H9 (cell line): Measurements from ENCODE around the gene MGMT. TPM values are rescaled to one million over a fixed set of nuclear protein-coding genes. Genes with fewer than 3 reads are reported as not detected.

Source experiments
- DNase-seq: peaks from one replicate; pipeline ENCODE4 v3.0.0-alpha.2; 2017
- H2AFZ ChIP-seq: one replicate; pipeline ENCODE4 v1.6.1; 2013; ENCODE audit warnings: mild to moderate bottlenecking, low read length, control low read depth, moderate library complexity
- H2AK5ac ChIP-seq: 2 replicates; pipeline ENCODE4 v1.6.1; 2013; ENCODE audit warnings: low read length, control low read depth, mixed read lengths; ENCODE audit not compliant: insufficient read length
- H2BK120ac ChIP-seq: one replicate; pipeline ENCODE4 v1.6.1; 2013; ENCODE audit warnings: low read depth, mild to moderate bottlenecking, low read length, control low read depth, inconsistent platforms; ENCODE audit not compliant: poor library complexity, severe bottlenecking
- H2BK12ac ChIP-seq: 2 replicates; pipeline ENCODE4 v1.6.1; 2013; ENCODE audit warnings: low read length, control low read depth, mixed read lengths, low read depth; ENCODE audit not compliant: insufficient read length
- H2BK15ac ChIP-seq: 2 replicates; pipeline ENCODE4 v1.6.1; 2013; ENCODE audit warnings: low read depth, low read length, control low read depth
- H2BK20ac ChIP-seq: one replicate; pipeline ENCODE4 v1.6.1; 2013; ENCODE audit warnings: low read depth, mild to moderate bottlenecking, low read length, control low read depth, inconsistent platforms; ENCODE audit not compliant: poor library complexity, severe bottlenecking
- H2BK5ac ChIP-seq: 2 replicates; pipeline ENCODE4 v1.6.1; 2013; ENCODE audit warnings: low read length, control low read depth, mixed read lengths; ENCODE audit not compliant: insufficient read length
- H3K14ac ChIP-seq: 2 replicates; pipeline ENCODE4 v1.6.1; 2013; ENCODE audit warnings: low read length, control low read depth; ENCODE audit not compliant: insufficient read depth
- H3K18ac ChIP-seq: 2 replicates; pipeline ENCODE4 v1.6.1; 2013; ENCODE audit warnings: low read depth, mild to moderate bottlenecking, mixed read lengths, low read length, control low read depth; ENCODE audit not compliant: insufficient read length
- H3K23ac ChIP-seq: 2 replicates; pipeline ENCODE4 v1.6.1; 2013; ENCODE audit warnings: low read length, control low read depth, mixed read lengths, low read depth; ENCODE audit not compliant: insufficient read length
- H3K23me2 ChIP-seq: 2 replicates; pipeline ENCODE4 v1.6.1; 2013; ENCODE audit warnings: low read depth, mild to moderate bottlenecking, mixed read lengths, low read length, control low read depth; ENCODE audit not compliant: insufficient read length, poor library complexity, severe bottlenecking
- H3K27ac ChIP-seq: 2 replicates; pipeline ENCODE4 v1.5.1; 2013; ENCODE audit warnings: low read length, control low read depth, mixed read lengths, low read depth; ENCODE audit not compliant: insufficient read length
- H3K27me3 ChIP-seq: 2 replicates; pipeline ENCODE4 v1.6.1; 2013; ENCODE audit warnings: low read length, control low read depth, inconsistent platforms; ENCODE audit not compliant: insufficient read depth
- H3K4ac ChIP-seq: 2 replicates; pipeline ENCODE4 v1.6.1; 2013; ENCODE audit warnings: low read depth, mild to moderate bottlenecking, control low read depth, inconsistent platforms, low read length, moderate library complexity
- H3K4me1 ChIP-seq: 2 replicates; pipeline ENCODE4 v1.6.1; 2013; ENCODE audit warnings: low read length, control low read depth, inconsistent platforms; ENCODE audit not compliant: insufficient read depth
- H3K4me2 ChIP-seq: 2 replicates; pipeline ENCODE4 v1.6.1; 2013; ENCODE audit warnings: low read length, control low read depth, mixed read lengths; ENCODE audit not compliant: insufficient read length, insufficient read depth
- H3K56ac ChIP-seq: 2 replicates; pipeline ENCODE4 v1.6.1; 2013; ENCODE audit warnings: low read depth, mild to moderate bottlenecking, mixed read lengths, low read length, control low read depth; ENCODE audit not compliant: insufficient read length
- H3K79me1 ChIP-seq: 2 replicates; pipeline ENCODE4 v1.6.1; 2013; ENCODE audit warnings: low read depth, mild to moderate bottlenecking, moderate library complexity, low read length, control low read depth, inconsistent platforms; ENCODE audit not compliant: insufficient read depth, poor library complexity, severe bottlenecking
- H3K79me2 ChIP-seq: 2 replicates; pipeline ENCODE4 v1.6.1; 2013; ENCODE audit warnings: low read length, control low read depth, inconsistent platforms; ENCODE audit not compliant: insufficient read depth
- H3K9ac ChIP-seq: 2 replicates; pipeline ENCODE4 v1.6.1; 2013; ENCODE audit warnings: low read length, control low read depth, mixed read lengths; ENCODE audit not compliant: insufficient read length; ENCODE audit errors: extremely low read depth
- H3K9me3 ChIP-seq: one replicate; pipeline ENCODE4 v1.6.1; 2013; ENCODE audit warnings: low read depth, low read length, inconsistent platforms; ENCODE audit not compliant: control insufficient read depth
- H3T11ph ChIP-seq: one replicate; pipeline ENCODE4 v1.6.1; 2013; ENCODE audit warnings: mild to moderate bottlenecking, low read length, control low read depth, inconsistent platforms
- H4K20me1 ChIP-seq: one replicate; pipeline ENCODE4 v1.6.1; 2013; ENCODE audit not compliant: control insufficient read depth, insufficient read length, insufficient read depth
- H4K5ac ChIP-seq: 2 replicates; pipeline ENCODE4 v1.6.1; 2013; ENCODE audit warnings: low read depth, mild to moderate bottlenecking, mixed read lengths, low read length, control low read depth; ENCODE audit not compliant: insufficient read length
- H4K8ac ChIP-seq: replicated peaks from 2 replicates; pipeline ENCODE4 v1.6.1; 2013; ENCODE audit warnings: low read length, control low read depth, mixed read lengths, low read depth; ENCODE audit not compliant: insufficient read length
- H4K91ac ChIP-seq: 2 replicates; pipeline ENCODE4 v1.6.1; 2013; ENCODE audit warnings: low read depth, mild to moderate bottlenecking, moderate library complexity, mixed read lengths, low read length, control low read depth; ENCODE audit not compliant: insufficient read length
- H3K27ac Mint-ChIP-seq, 3 experiments: 2 replicates in 2 of 3; 3 replicates in 1 of 3; pipeline ENCODE4 v1.8.0; 2020 to 2021; ENCODE audit warnings: mixed read lengths in 3 of 3, mild to moderate bottlenecking in 1 of 3, moderate library complexity in 1 of 3
- H3K27me3 Mint-ChIP-seq: 2 replicates; pipeline ENCODE4 v1.8.0; 2021; ENCODE audit warnings: low read depth, mild to moderate bottlenecking, moderate library complexity, mixed read lengths
- H3K36me3 Mint-ChIP-seq, 3 experiments: 2 replicates in 2 of 3; 3 replicates in 1 of 3; pipeline ENCODE4 v1.8.0; 2020 to 2021; ENCODE audit warnings: low read depth in 3 of 3, mixed read lengths in 3 of 3; ENCODE audit not compliant: insufficient read depth in 1 of 3
- H3K4me1 Mint-ChIP-seq, 2 experiments: 2 replicates each; pipeline ENCODE4 v1.8.0; 2020; ENCODE audit warnings: mixed read lengths in 2 of 2
- H3K4me3 Mint-ChIP-seq, 2 experiments: 2 replicates in 1 of 2; 3 replicates in 1 of 2; pipeline ENCODE4 v1.8.0; 2020 to 2021; ENCODE audit warnings: mild to moderate bottlenecking in 2 of 2, mixed read lengths in 2 of 2, moderate library complexity in 1 of 2
- H3K9me3 Mint-ChIP-seq, 2 experiments: 2 replicates in 1 of 2; 3 replicates in 1 of 2; pipeline ENCODE4 v1.8.0; 2020; ENCODE audit warnings: mild to moderate bottlenecking in 2 of 2, mixed read lengths in 2 of 2, moderate library complexity in 1 of 2
- CTCF ChIP-seq: fragments of 200-600 bp; sonication (generic); conservative IDR thresholded peaks from 3 replicates; pipeline ENCODE4 v1.8.0; 2021; ENCODE audit warnings: antibody characterized with exemption, mild to moderate bottlenecking
- WGBS: extraction: QIAGEN DNeasy Blood & Tissue Kit; methylation state at CpG from one replicate; pipeline ENCODE4 v1.1.7; 2013; ENCODE audit warnings: missing lambda C conversion rate, low lambda C conversion rate, mixed read lengths; ENCODE audit not compliant: insufficient read length; ENCODE audit errors: extremely low coverage; 5-methylcytosine and 5-hydroxymethylcytosine counted together
- total RNA-seq: library from RNA; stranded (reverse); gene quantifications from 2 replicates; pipeline ENCODE4 v1.2.1, GENCODE V29; 2021

The MGMT gene
- total RNA-seq, 1 experiment from 2014 or later, result 18.4 TPM

- Histone ChIP-seq H2BK5ac (no peak overlapping the region), H3K14ac (no peak overlapping the region), H3K23ac (no peak overlapping the region), H3K27me3 (no peaks in the 10 kb centered on the region), H4K5ac (no peak overlapping the region), H3K79me2 (no peaks in the 10 kb centered on the region), H3K79me1 (no peaks in the 10 kb centered on the region), H3K56ac (no peak overlapping the region), H4K20me1 (no peaks in the 10 kb centered on the region), H2AFZ (no peak overlapping the region), H2BK12ac (no peak overlapping the region), H3K23me2 (no peaks in the 10 kb centered on the region), H3K4me2 (no peak overlapping the region), H3K9ac (no peak overlapping the region), H3K18ac (no peak overlapping the region), H4K91ac (no peak overlapping the region), H3T11ph (no peak overlapping the region), H2BK20ac (no peak overlapping the region), H4K8ac (no peak overlapping the region), H3K9me3 (no peaks in the 10 kb centered on the region), H2AK5ac (no peak overlapping the region), H3K4ac (no peak overlapping the region), H2BK15ac (no peak overlapping the region), H2BK120ac (no peak overlapping the region), H3K27ac (no peak overlapping the region), H3K4me1 (no peaks in the 10 kb centered on the region)
- no CpG with 5 or more reads among the region's 9 CpGs for WGBS
- no peak overlapping the region for H3K4me3 Mint-ChIP-seq
- no peak for DNase-seq
- H3K27me3 Mint-ChIP-seq, result no peaks in the 10 kb centered on the region
- TF ChIP-seq CTCF, result no peak
- H3K27ac Mint-ChIP-seq, result no peak overlapping the region
- H3K9me3 Mint-ChIP-seq, result peaks cover 5 to 6% of the 10 kb centered on the region in 2 experiments; a peak in 3 of 5 replicates
- peaks cover 0 to 8% (median 6%) of the 10 kb centered on the region in 3 experiments; a peak in 4 of 7 replicates for H3K36me3 Mint-ChIP-seq
- H3K4me1 Mint-ChIP-seq, result peaks cover 27 to 28% of the 10 kb centered on the region in 2 experiments
Measured at GRCh38 chr10:129716881-129717280, 249.8 kb downstream of the MGMT start.
